CD4-positive, alpha-beta T cell treated with Interleukin-15 for 1 hour (primary cell): ENCODE measurements around the gene EPYC.
A peak's percentile ranks its signal among the peaks of the same experiment; 100 is the strongest.

ENCODE experiments used
- DNase-seq: peaks from one replicate; pipeline ENCODE4 v3.0.0-alpha.2; 2020

Gene EPYC

DNA sequence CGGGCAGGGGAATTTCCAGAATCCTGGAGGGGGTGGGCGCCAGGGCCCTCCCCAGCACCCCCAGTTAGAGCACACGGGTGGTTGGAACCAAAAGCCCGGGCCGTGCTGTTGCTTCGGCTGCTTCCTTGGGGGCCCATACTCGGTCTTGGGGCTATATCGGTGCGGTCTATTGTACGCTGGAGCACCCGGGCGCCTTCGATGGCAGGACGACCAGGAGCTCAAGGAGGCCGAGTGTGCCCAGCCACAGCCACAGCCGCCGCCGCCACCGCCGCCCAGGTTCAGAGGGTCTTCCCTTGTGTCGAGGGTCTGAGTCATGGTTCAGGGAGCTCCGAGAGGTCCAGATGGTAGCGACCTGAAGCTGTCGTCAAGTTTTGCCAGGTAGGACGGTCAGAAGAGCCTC lies 50.3 kb downstream of the EPYC start:
- no peak for DNase-seq

DNA sequence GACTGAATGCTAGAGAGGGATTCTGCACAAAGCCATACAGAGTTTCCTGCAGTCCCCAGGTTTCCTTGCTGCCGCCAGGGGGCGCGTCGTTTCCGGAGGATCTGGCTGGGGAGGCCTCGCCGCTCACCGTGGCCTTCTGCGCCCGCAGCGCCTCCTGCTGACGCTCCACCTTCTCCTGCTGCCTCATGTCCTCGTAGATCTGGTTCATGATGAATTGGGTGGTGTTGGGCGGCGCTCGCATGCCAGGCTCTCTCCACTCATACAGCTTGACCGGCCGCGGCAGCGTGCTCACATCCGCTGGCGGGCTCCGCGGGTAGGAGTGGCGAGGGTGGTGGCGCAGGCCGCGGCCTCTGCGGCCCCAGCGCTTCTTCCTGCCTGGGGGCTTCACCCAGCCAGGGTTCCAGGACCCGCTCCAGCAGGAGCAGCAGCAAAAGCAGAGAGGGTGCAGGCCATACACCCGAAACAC lies 50.8 kb downstream of the EPYC start:
- DNase-seq: peak; percentile 33

DNA sequence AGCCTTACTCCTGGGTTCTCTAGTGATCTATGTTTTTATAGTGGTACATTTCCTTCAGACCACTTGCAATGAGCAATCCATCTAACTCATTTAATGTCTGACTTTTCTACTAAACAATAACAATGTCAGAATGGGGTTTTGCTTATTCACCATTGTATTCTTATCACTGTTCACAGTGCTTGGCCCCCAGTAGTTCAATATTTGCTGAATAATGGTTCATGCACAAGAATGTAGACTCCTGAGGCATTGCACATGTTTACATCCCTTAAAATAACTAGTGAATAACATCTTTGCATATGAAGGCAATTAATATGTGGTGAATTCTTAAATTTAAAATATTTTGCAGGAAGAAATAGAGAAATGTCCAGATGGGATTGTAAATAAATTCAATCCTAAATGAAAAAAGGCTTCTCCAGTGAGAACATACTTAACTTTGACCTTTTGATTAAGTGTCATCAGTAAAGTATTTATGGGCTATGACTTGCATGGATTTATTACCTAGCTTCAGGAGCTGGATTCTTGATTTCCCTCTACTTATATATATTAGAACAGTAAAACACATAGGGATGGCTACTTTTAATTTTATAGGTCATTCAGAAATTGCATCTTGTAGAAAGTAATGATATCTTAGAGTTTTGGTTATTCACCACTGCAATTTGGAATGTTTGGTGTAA lies 53.2 kb downstream of the EPYC start:
- no peak for DNase-seq

DNA sequence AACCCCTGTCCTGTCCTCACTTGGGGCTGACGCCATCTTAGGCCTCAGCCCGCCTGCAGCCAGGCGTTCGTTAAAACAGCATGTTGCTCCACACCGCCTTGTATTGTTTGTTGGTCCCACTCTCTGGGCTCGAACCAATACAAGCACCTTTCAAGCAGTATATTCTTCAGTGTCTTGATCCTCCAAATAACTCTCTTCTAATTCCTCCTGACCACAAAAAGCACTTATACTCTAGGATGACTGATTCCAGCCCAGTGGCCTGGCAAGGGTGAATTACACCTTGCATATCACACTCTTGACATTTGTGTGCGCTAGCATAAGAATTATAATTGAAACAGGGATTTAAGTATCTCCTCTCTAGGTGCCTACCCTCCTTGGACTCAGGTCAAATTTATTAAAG lies 56.9 kb downstream of the EPYC start:
- DNase-seq: no peak

DNA sequence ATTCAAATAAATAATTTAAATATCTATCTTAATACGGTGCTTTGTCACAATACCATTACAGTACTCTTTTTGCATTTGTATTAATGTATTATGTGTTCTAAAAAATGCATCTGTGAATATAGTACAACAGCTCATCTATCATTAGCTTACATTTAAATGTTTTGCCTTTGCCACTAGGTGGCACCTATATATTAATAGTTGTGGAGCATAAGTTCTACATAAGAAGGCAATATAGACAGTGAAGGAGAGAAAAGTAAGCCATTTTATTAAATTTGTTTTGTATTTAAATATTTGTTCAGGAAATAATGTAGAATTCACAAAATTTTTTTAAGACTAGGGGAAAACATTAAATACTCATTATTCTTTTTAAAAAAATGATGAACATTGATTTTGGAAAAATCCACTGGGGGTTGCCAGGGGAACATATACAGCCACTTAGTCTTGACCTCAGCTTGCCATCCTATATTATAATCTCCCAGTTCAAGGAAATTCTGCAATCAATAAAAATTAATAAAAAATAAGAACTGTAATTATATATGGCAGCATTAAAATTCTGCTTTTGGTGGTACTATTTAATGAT lies 59.6 kb downstream of the EPYC start:
- DNase-seq: no peak

DNA sequence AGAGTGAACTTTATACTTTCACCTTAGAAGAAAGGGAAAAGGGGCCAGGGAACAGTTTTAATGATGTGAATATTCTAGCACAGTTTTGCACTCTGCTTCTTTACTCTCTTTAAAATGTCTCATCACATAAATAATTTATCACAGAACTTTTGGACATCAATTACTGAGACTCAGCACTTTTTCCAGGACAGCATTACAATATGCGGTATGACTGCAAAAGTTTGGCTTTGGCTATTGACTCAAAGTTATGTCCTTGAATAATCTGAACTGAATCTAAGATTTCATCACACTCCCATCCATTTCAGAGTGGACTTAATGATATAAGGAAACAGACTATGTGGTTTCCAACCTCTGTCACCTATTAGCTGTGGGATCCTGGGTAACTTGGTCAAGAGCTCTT lies 61.5 kb downstream of the EPYC start:
- no peak for DNase-seq

DNA sequence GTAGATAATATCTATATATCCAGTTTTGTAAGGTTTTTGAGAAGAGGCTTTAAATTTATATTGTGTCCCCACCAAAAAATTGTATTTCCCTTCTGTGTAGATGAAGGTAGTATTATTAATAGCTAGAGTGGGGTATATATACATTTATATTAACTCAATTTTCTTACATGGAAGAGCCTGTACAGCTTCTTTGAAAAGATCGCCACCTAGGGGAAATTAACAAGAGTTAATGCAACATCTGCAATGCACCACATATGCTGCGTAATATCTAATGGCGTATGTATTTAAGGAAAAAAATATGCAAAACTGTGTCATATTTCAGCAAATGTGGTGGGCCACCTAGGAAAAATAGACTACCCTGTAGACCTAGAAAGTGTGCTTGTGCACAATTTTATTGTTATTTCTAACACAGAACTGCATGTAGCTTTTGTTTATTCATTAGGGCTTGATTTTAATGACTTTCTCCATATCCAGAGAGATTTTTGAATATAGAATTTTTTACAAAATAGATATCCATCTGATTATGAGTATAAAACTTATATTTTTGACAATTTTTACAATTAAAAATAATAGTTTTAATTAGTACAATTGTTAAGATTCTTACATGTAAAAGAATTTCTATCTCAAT lies 63.8 kb downstream of the EPYC start:
- no peak for DNase-seq

DNA sequence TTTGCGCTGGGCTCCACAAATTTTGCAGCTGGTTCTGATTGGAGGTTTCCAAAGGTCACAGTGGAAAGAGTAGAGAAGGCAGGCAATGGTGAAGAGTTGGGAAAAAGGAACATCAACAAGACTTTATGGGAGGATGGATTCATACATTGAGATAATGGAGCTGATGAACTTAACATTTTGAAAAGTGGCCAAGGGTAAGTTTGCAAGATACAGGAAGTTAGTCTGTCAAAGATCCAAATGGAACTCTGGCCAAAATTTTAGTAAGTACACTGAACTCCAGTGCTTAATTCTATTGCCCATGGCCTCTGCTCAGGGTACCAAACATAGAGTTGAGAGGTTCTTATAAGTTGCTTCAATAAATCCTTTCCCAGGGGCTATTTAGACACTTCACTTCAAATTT lies 65.4 kb downstream of the EPYC start:
- no peak for DNase-seq

DNA sequence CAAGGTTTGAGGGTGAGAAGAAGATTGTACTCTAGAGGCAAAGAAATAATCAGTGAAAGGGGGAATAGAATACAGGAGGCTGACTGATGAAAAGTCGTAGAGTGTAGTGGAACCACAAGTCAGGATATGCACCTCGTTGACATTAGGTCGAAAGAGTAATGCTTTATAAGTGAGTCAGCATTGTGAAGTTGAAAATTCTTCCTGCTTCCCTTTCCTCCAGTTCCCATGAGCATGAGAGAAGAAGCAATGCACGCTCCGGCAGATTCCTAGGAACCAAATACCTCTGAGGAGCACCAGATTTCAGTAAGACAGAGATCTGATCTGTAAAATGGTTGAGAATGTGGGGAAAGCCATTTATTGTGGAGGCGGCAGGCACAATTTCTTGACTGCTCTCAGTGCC lies 66.3 kb downstream of the EPYC start:
- no peak for DNase-seq

DNA sequence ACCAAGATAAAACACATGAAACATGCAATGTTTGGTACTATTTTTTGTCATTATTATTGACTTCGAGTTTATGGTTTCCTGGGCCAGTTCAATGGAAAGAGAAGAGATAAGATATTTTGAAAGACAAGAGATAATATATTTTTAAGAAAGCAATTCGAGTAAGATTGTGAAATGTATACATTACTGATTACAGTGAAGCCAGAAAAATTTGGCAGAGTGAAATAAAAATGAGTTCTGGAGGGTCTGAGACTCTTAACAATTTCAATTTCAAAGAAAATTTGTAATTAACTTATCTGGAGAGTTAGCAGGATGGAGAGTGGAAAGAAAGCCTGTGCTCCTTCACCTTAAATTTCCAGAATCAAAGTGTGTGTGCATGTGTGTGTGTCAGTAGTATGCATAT lies 67.1 kb downstream of the EPYC start:
- DNase-seq: no peak

DNA sequence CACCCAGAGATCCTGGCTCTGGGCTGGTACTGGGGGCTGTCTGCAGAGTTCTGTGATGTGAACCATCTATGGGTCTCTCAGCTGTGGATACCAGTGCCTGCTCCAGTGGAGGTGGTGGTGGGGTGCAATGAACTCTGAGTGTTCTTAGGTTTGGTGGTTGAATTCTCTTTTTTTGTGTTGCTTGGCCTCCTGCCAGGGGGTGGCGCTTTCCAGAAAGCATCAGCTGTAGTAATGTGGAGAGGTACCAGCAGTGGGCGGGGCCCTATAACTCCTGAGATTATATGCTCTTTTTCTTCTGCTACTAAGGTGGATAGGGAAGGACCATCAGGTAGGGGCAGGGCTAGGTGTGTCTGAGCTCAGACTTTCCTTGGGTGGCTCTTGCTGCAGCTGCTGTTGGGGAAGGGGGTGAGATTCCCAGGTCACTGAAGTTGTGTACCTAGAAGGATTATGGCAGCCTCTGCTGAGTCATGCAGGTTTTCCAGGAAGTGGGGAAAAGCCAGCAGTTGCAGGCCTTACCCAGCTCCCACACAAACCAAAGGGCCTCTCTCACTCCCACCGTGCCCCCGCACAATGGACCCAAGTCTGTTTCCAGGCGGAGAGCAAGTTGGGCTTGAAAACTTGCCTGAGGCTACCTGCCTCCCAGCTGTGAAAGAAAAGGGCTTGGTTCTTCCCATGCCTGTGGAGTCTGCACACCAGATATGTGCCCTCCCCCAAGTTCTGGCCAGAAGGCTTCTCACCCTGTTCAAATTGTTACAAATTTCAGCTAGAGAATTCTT lies 68.4 kb downstream of the EPYC start:
- no peak for DNase-seq

DNA sequence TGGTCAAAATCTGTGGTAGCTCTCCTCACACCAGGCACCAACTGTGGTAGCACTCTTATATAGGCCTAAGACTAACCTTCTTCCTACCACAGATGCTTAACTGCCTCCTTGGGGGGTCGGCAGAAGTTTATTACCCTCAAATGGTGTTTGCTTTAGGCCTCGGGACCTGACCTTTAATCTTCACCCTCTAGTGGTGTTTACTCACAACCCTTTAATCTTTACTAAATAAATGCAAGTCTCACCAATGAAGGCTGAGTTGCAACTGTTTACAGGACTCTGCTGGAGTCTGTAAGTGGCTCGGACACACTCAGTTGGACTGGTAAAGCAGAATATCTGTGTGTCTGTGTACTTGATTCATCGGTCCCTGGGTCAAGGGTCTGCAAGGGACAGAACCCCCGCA lies 79.2 kb downstream of the EPYC start:
- DNase-seq: no peak

DNA sequence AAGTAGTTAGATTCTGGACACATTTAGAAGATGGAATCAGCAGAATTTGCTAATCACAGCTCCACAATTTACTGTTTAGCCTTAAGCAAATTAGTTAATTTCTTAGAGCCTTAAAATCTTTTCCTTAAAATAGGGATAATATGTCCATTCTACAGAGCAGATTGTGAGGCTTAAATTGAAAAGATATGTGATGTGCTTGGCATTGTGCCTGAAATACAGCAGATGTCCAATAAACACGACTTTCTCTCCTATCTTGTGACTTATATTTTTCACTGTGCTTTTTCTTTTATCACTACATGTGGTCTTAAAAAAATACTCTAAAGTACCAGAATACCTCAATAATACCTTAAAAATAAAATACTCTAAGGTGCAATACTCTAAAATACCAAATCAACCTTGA lies 80.4 kb downstream of the EPYC start:
- DNase-seq: no peak

DNA sequence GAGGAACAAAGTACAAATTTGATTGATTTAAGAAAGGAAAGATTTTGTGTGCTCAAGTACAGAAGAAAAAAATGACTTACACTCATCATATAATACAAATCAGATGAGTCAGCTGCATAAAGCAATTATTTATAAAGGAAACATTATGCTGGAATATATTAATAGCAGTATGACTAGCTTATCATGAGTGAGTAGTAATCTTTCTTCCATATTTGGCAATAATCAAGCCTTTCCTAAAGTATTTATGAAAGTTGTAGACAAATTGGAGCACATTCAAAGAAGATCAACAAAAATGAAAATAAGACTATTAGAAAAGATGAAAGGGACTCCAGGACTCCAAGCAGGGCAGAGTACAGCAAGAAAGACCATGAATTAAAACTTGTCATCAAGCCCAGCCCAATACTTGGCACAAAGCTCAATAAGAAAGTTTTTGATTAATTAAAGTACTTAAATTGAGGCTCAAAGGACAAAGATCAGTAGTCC lies 82.6 kb downstream of the EPYC start:
- no peak for DNase-seq

DNA sequence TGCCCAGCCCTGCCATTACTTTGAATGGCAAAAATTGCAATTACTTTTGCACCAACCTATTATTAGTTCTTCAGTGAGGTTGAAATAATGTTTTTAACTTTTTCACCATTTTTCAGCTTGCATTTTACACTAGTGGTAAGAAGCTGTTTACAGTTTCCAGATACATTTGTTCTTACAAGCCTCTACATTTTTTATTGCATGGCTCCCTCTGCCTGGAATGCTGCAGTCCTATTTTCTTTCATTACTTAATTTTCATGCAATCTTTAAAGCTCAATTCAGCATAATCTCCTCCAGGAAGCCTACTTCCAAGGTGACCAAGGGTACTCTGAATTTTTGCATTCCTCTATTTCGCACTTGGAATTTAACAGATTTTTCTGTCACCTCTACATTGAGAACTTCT lies 83.2 kb downstream of the EPYC start:
- no peak for DNase-seq

DNA sequence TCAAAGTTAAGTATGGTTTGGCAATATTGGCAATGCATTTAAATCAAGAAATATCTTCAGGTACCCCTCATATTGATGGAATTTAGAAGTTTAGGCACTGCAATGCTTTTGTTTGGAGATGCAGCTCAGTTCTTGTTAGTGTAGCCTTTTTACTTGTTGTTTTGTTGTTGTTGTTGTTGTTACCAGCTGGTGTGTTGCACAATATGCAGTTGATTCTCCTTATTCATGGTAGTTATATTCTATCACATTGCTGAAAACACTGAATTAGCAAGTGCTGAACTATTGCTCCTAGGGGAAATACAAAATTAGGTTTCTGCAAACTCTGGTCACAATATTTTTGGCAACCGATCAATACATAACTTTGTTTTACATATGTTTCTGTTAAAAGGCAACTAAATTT lies 84.5 kb downstream of the EPYC start:
- no peak for DNase-seq

DNA sequence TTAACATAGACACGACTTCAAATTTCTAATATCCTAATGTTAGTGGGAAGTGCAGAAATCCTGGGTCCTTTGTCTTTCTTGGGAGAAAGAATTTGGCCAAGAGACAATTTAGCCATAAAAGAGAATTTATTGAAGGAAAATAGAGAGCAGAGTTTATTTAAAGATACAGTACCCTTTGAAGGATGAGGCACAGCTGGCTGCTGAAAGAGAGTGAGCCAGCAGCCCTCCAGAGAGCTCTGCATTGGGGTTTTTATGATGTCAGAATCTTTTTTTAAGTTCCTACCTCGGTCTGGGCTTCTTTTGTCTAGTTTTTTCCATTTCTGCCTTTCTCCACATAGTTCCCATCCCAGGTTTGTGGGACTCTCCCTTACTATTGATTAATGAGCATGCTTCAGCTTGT lies 87.3 kb downstream of the EPYC start:
- no peak for DNase-seq

DNA sequence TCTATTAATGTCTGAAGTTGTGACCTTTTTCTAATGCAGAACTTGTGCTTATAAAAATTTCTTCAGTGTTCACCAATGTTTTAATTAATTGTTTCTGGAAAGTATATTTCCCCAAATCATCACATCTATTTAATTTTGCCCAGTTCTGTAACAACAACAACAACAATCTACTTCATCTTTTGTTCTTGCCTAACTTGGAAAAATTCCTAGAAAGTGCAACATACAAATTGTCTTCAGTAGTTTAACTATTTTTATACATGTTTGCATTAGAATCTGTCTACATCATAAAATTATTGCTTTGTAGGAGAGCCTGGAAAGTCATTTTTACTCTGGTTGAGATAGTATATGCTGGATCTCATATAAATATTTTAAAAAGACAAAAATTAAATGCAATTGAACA lies 88.3 kb downstream of the EPYC start:
- DNase-seq: no peak

DNA sequence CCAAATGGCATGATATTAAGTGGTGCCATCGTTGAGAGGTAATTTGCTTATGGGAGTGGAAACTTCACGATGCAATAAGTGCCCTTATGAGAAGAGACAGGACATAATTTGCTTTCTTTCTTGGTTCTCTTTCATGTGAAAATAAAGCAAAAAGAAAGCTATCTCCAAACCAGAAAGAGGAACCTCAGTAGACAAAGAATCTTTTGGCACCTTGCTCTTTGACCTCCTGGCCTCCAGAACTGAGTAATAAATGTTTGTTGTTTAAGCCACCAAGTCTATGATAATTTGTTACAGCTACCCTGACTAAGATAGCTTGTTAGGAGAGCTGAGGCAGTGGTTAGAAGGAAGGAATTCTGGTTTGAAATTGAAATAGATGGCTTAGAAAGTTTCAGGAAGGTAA lies 89.4 kb downstream of the EPYC start:
- DNase-seq: no peak
